CD8-positive, alpha-beta memory T cell (primary cell): ENCODE measurements around the gene CAPN1. TPM values are rescaled to one million over a fixed set of nuclear protein-coding genes. Genes with fewer than 3 reads are reported as not detected.
A peak's percentile ranks its signal among the peaks of the same experiment; 100 is the strongest.

ENCODE experiments used
- CTCF ChIA-PET: fragments of 350-600 bp; sonication (Branson Sonifier 250); formaldehyde crosslinking; loops from one replicate; lab custom pipeline; 2021; ENCODE audit warnings: antibody characterized with exemption; lab: Charles Lee
- POLR2A ChIA-PET: fragments of 350-600 bp; sonication (Branson Sonifier 250); formaldehyde crosslinking; loops from one replicate; lab custom pipeline; 2021; ENCODE audit warnings: antibody characterized with exemption; lab: Charles Lee
- DNase-seq, 5 donors: peaks; one replicate each; pipeline versions ENCODE4 v3.0.0 to v3.0.0-alpha.2; 2020 to 2022; ENCODE audit warnings: mixed read lengths in 1 of 5
- H3K27ac ChIP-seq: one replicate; pipeline ENCODE4 v1.7.0; 2013; ENCODE audit warnings: low read depth, mild to moderate bottlenecking, low read length, moderate library complexity
- H3K27me3 ChIP-seq: 2 replicates; pipeline ENCODE4 v1.7.0; 2013; ENCODE audit warnings: low read length, mild to moderate bottlenecking; ENCODE audit not compliant: insufficient read depth, poor library complexity, severe bottlenecking
- H3K36me3 ChIP-seq: 2 replicates; pipeline ENCODE4 v1.7.0; 2013; ENCODE audit warnings: mild to moderate bottlenecking, low read length, moderate library complexity; ENCODE audit not compliant: insufficient read depth
- H3K4me1 ChIP-seq: 2 replicates; pipeline ENCODE4 v1.7.0; 2013; ENCODE audit warnings: mild to moderate bottlenecking, low read length, moderate library complexity; ENCODE audit not compliant: insufficient read depth
- H3K4me3 ChIP-seq: 2 replicates; pipeline ENCODE4 v1.7.0; 2013; ENCODE audit warnings: mild to moderate bottlenecking, low read length
- H3K9me3 ChIP-seq: 2 replicates; pipeline ENCODE4 v1.7.0; 2013; ENCODE audit warnings: mild to moderate bottlenecking, low read length
- H3K27ac Mint-ChIP-seq, 8 donors: one replicate each; pipeline ENCODE4 v1.8.0; 2020 to 2021; ENCODE audit warnings: mixed read lengths in 8 of 8, mild to moderate bottlenecking in 6 of 8, inconsistent platforms in 3 of 8, moderate library complexity in 3 of 8
- H3K27me3 Mint-ChIP-seq, 2 donors: one replicate each; pipeline ENCODE4 v1.8.0; 2020 to 2021; ENCODE audit warnings: mixed read lengths in 2 of 2, mild to moderate bottlenecking in 1 of 2, moderate library complexity in 1 of 2
- H3K36me3 Mint-ChIP-seq, 3 donors: one replicate each; pipeline ENCODE4 v1.8.0; 2020 to 2021; ENCODE audit warnings: mixed read lengths in 3 of 3, inconsistent platforms in 1 of 3, mild to moderate bottlenecking in 1 of 3
- H3K4me1 Mint-ChIP-seq, 3 donors: one replicate each; pipeline ENCODE4 v1.8.0; 2020 to 2021; ENCODE audit warnings: mixed read lengths in 3 of 3, inconsistent platforms in 1 of 3, mild to moderate bottlenecking in 1 of 3
- H3K4me3 Mint-ChIP-seq, 7 donors: one replicate each; pipeline ENCODE4 v1.8.0; 2020 to 2021; ENCODE audit warnings: mixed read lengths in 7 of 7, mild to moderate bottlenecking in 6 of 7, moderate library complexity in 4 of 7, inconsistent platforms in 2 of 7
- H3K9me3 Mint-ChIP-seq, 5 donors: one replicate each; pipeline ENCODE4 v1.8.0; 2020 to 2022; ENCODE audit warnings: mixed read lengths in 5 of 5, mild to moderate bottlenecking in 3 of 5, moderate library complexity in 2 of 5, inconsistent platforms in 1 of 5
- polyA plus RNA-seq: library from polyadenylated mRNA; unstranded; fragments of 300-500 nt; fragmentation: Illumina TruSeq; gene quantifications from one replicate; pipeline ENCODE4 v1.2.3, GENCODE V29; 2021
- total RNA-seq, 2 experiments: library from RNA; stranded (reverse); gene quantifications; one replicate each; pipeline ENCODE4 v1.2.3, GENCODE V29; 2021

The CAPN1 gene
- total and polyA plus RNA-seq, 3 experiments from 2014 or later, result 88.2 to 110 (median 92.0) TPM

DNA sequence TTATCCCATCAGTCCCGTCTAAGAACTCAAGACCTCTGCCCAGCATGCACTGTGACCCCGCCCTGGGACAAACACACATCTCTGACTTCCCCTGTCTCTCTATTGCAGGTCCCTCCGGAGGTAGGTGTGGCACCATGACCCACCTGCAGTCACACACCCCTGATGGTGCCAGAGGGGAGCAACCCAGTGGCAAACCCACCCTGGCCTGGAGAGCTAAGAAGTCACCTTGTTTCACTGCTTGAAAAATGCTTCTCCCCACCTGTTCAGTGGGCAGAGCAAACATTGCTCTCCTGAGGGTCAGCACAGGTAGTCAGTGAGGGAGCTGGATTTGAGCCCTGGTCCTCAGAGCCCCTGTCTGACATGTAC, 23.9 kb downstream of the CAPN1 start:
- no peaks in the 10 kb centered on the region for H3K27me3 ChIP-seq
- H3K4me3 Mint-ChIP-seq, result no peak overlapping the region
- H3K36me3 ChIP-seq, result peaks cover 25% of the 10 kb centered on the region
- no peaks in the 10 kb centered on the region for H3K9me3 Mint-ChIP-seq
- H3K27ac Mint-ChIP-seq, result no peak overlapping the region
- H3K4me1 Mint-ChIP-seq, result peaks cover 4% of the 10 kb centered on the region in 3 donors
- ChIA-PET CTCF (interaction anchor here (0.9 to 3.7 kb wide), 7 partner anchors 15 to 306 kb away, joined by 3 to 19 read pairs (median 3); partner anchors contain the start of gene CDC42EP2), POLR2A (interaction anchor here (0.9 to 1.0 kb wide), 2 partner anchors 13 to 112 kb away, joined by 4 to 5 read pairs; no protein-coding TSS in a partner anchor)
- H3K36me3 Mint-ChIP-seq, result peaks cover 0 to 75% (median 2%) of the 10 kb centered on the region in 3 donors
- H3K27me3 Mint-ChIP-seq, result no peaks in the 10 kb centered on the region
- H3K9me3 ChIP-seq, result no peaks in the 10 kb centered on the region
- no peak overlapping the region for H3K27ac ChIP-seq
- H3K4me3 ChIP-seq, result no peak overlapping the region
- no peak for DNase-seq
- no peaks in the 10 kb centered on the region for H3K4me1 ChIP-seq

DNA sequence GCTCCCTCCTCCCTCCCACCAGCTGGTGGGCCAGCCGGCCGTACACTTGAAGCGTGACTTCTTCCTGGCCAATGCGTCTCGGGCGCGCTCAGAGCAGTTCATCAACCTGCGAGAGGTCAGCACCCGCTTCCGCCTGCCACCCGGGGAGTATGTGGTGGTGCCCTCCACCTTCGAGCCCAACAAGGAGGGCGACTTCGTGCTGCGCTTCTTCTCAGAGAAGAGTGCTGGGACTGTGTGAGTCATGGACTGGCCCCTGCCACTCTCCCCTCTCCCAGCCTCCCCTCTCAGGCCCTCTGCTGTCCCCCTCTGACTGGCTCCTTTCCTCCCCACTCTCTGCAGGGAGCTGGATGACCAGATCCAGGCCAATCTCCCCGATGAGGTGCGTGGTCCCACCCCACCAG, 24.7 kb downstream of the CAPN1 start:
- Histone ChIP-seq H3K36me3 (peaks cover 28% of the 10 kb centered on the region), H3K4me1 (no peaks in the 10 kb centered on the region), H3K4me3 (no peak overlapping the region), H3K27me3 (no peaks in the 10 kb centered on the region), H3K27ac (no peak overlapping the region), H3K9me3 (no peaks in the 10 kb centered on the region)
- no peaks in the 10 kb centered on the region for H3K27me3 Mint-ChIP-seq
- no peaks in the 10 kb centered on the region for H3K9me3 Mint-ChIP-seq
- CTCF ChIA-PET, result interaction anchor here (1.6 to 3.7 kb wide), 2 partner anchors 26 to 109 kb away, joined by 3 to 12 read pairs; no protein-coding TSS in a partner anchor
- no peak overlapping the region for H3K4me3 Mint-ChIP-seq
- H3K4me1 Mint-ChIP-seq, result peaks cover 4% of the 10 kb centered on the region in 3 donors
- DNase-seq, result no peak
- H3K36me3 Mint-ChIP-seq, result peaks cover 0 to 79% (median 2%) of the 10 kb centered on the region in 3 donors
- POLR2A ChIA-PET, result interaction anchor here (0.9 kb wide), 1 partner anchor 12 kb away, joined by 4 read pairs; no protein-coding TSS in a partner anchor
- H3K27ac Mint-ChIP-seq, result no peak overlapping the region

DNA sequence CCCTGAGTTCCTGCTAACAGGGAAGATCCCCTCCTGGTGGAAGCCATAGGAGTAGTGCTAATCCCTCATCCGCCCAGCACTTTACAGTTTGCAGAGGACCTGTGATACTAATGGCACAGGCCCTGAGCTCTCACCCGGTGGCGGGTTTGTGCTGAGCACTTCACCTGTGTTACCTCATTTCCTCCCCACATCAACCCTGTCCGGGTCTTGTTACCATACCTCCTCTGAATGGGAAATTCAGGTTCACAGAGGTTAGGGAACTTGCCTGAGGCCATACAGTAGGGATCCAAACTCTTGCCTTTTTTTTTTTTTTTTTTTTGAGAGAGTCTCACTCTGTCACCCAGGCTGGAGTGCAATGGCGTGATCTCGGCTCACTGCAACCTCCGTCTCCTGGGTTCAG, 25.2 kb downstream of the CAPN1 start:
- H3K4me3 Mint-ChIP-seq, result no peak overlapping the region
- peaks cover 4% of the 10 kb centered on the region in 3 donors for H3K4me1 Mint-ChIP-seq
- H3K36me3 Mint-ChIP-seq, result peaks cover 0 to 80% (median 2%) of the 10 kb centered on the region in 3 donors
- Histone ChIP-seq H3K4me1 (no peaks in the 10 kb centered on the region), H3K27me3 (no peaks in the 10 kb centered on the region), H3K27ac (no peak overlapping the region), H3K9me3 (no peaks in the 10 kb centered on the region), H3K36me3 (peaks cover 28% of the 10 kb centered on the region), H3K4me3 (no peak overlapping the region)
- H3K27ac Mint-ChIP-seq, result no peak overlapping the region
- H3K9me3 Mint-ChIP-seq, result no peaks in the 10 kb centered on the region
- POLR2A ChIA-PET, result interaction anchor here (0.6 kb wide), 1 partner anchor 123 kb away, joined by 3 read pairs; no protein-coding TSS in a partner anchor
- no peaks in the 10 kb centered on the region for H3K27me3 Mint-ChIP-seq
- DNase-seq, result no peak
- CTCF ChIA-PET, result interaction anchor here (1.7 to 3.7 kb wide), 2 partner anchors 109 to 122 kb away, joined by 5 to 12 read pairs; no protein-coding TSS in a partner anchor

DNA sequence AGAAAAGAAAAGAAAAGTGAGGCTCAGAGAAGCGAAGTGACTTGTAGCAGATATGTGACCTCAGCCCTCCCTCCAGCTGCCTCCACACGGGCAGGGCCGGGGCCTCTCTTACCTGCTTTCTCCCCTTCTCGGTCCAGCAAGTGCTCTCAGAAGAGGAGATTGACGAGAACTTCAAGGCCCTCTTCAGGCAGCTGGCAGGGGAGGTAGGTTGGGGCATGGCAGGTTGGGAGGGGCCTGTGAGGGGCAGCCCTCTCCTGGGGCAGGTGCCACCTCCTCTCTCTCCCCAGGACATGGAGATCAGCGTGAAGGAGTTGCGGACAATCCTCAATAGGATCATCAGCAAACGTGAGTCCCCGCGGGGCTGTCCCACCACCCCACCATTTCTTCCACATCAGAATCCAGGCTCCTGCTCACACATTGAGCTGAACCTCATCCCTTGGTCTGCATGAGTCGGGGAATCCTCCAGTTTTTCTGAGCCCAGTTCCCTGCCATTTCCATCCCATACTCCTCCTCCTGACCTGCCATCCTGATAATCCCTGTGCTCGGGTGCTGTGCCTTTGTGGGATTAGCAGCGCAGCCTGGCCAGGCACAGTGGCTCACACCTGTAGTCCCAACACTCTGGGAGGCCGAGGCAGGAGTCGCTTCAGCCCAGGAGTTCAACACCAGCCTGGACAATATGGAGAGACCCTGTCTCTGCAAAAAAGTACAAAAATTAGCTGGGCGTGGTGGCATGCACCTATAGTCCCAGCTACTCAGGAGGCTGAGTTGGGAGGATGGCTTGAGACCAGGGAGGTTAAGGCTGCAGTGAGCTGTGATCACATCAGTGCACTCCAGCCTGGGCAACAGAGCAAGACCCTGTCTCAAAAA, 26.4 kb downstream of the CAPN1 start:
- ChIA-PET CTCF (interaction anchor here (1.6 to 3.7 kb wide), 3 partner anchors 11 to 121 kb away, joined by 4 to 12 read pairs (median 5); no protein-coding TSS in a partner anchor), POLR2A (no interaction called here)
- Histone ChIP-seq H3K4me1 (peaks cover under 1% of the 10 kb centered on the region), H3K4me3 (no peak overlapping the region), H3K27me3 (no peaks in the 10 kb centered on the region), H3K36me3 (peaks cover 28% of the 10 kb centered on the region), H3K9me3 (no peaks in the 10 kb centered on the region), H3K27ac (no peak overlapping the region)
- H3K36me3 Mint-ChIP-seq, result peaks cover 0 to 77% (median 2%) of the 10 kb centered on the region in 3 donors
- no peaks in the 10 kb centered on the region for H3K27me3 Mint-ChIP-seq
- H3K4me3 Mint-ChIP-seq, result no peak overlapping the region
- no peaks in the 10 kb centered on the region for H3K9me3 Mint-ChIP-seq
- DNase-seq, result no peak
- peak overlapping the region in 1 of 8 donors; percentile 21 for H3K27ac Mint-ChIP-seq
- peaks cover 9 to 10% (median 10%) of the 10 kb centered on the region in 3 donors for H3K4me1 Mint-ChIP-seq

DNA sequence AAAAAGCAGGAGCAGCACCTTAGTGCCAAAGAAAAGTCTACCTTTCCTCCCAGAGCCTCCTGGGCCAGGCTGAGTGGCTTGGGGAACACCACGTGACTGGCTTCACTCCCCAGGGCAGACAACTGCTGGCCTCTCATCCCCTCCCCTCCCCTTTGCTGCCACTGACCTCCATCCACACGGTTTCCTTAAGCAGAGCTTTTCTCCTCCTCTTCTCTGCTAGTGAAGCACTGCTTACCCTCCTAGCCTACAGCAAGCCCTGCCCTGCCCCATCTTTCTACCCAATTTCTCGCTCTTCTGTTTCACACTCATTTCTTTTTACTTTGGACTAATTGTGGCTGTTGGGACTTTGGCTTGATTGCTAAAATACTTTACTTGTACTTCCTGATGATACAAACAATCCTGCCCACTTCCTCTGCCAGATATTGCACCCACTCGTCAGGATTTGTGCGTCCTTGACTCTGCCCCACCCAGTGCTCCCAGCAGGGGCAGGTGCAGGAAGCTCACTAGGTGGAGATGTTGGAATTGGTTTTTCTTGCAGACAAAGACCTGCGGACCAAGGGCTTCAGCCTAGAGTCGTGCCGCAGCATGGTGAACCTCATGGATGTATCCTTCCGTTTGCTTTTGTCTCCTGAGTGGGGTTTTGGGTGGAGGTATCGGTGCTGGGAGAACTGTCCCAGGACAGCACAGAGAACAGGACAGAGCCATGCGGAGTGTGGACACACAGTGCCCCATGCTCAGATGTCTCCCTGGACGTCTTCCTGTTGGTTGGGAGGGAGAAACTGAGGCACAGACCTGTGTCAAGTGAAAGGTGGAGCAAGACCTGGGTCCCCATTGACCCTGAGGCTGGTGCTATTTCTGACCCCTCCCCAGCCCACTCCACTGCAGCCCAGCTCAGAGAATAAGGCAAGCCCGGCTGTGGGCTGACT, 27.3 kb downstream of the CAPN1 start:
- Mint-ChIP-seq H3K36me3 (peaks cover 0 to 72% (median 2%) of the 10 kb centered on the region in 3 donors), H3K4me1 (peaks cover 13 to 19% (median 14%) of the 10 kb centered on the region in 3 donors), H3K27ac (peak overlapping the region in 4 of 8 donors; percentile 31 to 38 (median 34)), H3K27me3 (no peaks in the 10 kb centered on the region), H3K4me3 (no peak overlapping the region), H3K9me3 (no peaks in the 10 kb centered on the region)
- H3K27ac ChIP-seq, result no peak overlapping the region
- H3K36me3 ChIP-seq, result peaks cover 28% of the 10 kb centered on the region
- DNase-seq, result no peak
- ChIA-PET CTCF (interaction anchor here (1.6 to 3.7 kb wide), 2 partner anchors 12 to 107 kb away, joined by 4 to 12 read pairs; no protein-coding TSS in a partner anchor), POLR2A (no interaction called here)
- no peaks in the 10 kb centered on the region for H3K9me3 ChIP-seq
- H3K27me3 ChIP-seq, result no peaks in the 10 kb centered on the region
- peaks cover 9% of the 10 kb centered on the region for H3K4me1 ChIP-seq
- no peak overlapping the region for H3K4me3 ChIP-seq

DNA sequence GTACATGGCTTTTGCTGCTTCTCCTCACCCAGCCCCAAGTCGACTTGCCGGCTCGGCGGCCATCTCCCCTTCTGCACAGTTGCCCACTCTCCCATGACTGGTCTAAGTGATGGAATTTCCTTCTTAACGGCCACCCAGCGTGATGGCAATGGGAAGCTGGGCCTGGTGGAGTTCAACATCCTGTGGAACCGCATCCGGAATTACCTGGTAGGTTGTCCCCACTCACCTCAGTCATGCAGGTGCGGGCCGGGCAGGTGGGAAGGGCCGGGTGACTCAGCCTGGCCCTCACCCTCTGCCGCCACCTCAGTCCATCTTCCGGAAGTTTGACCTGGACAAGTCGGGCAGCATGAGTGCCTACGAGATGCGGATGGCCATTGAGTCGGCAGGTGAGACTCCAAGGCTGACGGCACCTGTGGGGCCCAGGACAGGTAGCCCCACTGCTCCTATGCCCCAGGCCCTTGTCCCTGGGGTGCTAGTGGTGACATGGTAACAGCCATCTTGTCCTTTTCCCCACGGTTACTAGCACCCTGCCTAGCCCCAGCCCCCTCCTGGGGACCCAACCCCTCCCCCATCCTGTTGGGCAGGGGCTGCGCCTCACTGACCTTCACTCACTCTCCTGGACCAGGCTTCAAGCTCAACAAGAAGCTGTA, 28.1 kb downstream of the CAPN1 start:
- Histone ChIP-seq H3K9me3 (no peaks in the 10 kb centered on the region), H3K36me3 (peaks cover 28% of the 10 kb centered on the region), H3K4me1 (peaks cover 14% of the 10 kb centered on the region), H3K27ac (no peak overlapping the region), H3K4me3 (no peak overlapping the region), H3K27me3 (no peaks in the 10 kb centered on the region)
- no peak overlapping the region for H3K27ac Mint-ChIP-seq
- ChIA-PET CTCF (interaction anchor here (0.7 to 1.6 kb wide), 2 partner anchors 13 to 16 kb away, joined by 3 to 4 read pairs; no protein-coding TSS in a partner anchor), POLR2A (no interaction called here)
- H3K4me3 Mint-ChIP-seq, result no peak overlapping the region
- peaks cover 0 to 65% (median 2%) of the 10 kb centered on the region in 3 donors for H3K36me3 Mint-ChIP-seq
- no peak for DNase-seq
- H3K27me3 Mint-ChIP-seq, result no peaks in the 10 kb centered on the region
- no peaks in the 10 kb centered on the region for H3K9me3 Mint-ChIP-seq
- peaks cover 20 to 26% (median 21%) of the 10 kb centered on the region in 3 donors for H3K4me1 Mint-ChIP-seq

DNA sequence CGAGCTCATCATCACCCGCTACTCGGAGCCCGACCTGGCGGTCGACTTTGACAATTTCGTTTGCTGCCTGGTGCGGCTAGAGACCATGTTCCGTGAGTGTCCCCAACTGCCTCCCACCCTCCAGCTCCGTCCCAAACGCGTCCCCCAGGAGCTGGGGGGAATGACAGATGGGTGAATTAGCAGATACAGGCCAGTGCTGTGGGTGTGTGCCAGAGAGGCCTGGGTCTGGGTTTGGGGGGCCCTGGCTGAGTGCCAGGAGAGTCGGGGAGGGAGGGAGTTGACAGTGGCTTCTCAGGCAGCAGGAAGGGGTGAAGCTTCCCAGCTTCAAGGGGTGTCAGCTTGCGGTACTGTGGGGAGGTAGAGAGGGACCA, 28.6 kb downstream of the CAPN1 start:
- Mint-ChIP-seq H3K4me3 (no peak overlapping the region), H3K4me1 (peaks cover 20 to 29% (median 23%) of the 10 kb centered on the region in 3 donors), H3K9me3 (no peaks in the 10 kb centered on the region), H3K36me3 (peaks cover 0 to 60% (median 2%) of the 10 kb centered on the region in 3 donors), H3K27ac (peak overlapping the region in 1 of 8 donors; percentile 27), H3K27me3 (no peaks in the 10 kb centered on the region)
- ChIA-PET CTCF (interaction anchor here (0.7 to 1.2 kb wide), 2 partner anchors 15 to 106 kb away, joined by 3 read pairs; no protein-coding TSS in a partner anchor), POLR2A (no interaction called here)
- Histone ChIP-seq H3K27ac (no peak overlapping the region), H3K27me3 (no peaks in the 10 kb centered on the region), H3K36me3 (peaks cover 23% of the 10 kb centered on the region), H3K4me3 (no peak overlapping the region), H3K9me3 (no peaks in the 10 kb centered on the region), H3K4me1 (peaks cover 14% of the 10 kb centered on the region)
- DNase-seq, result no peak
